ENCODE results near the gene FAM124A. TPM values are rescaled to one million over a fixed set of nuclear protein-coding genes. Genes with fewer than 3 reads are reported as not detected.

FAM124A gene, protein sequence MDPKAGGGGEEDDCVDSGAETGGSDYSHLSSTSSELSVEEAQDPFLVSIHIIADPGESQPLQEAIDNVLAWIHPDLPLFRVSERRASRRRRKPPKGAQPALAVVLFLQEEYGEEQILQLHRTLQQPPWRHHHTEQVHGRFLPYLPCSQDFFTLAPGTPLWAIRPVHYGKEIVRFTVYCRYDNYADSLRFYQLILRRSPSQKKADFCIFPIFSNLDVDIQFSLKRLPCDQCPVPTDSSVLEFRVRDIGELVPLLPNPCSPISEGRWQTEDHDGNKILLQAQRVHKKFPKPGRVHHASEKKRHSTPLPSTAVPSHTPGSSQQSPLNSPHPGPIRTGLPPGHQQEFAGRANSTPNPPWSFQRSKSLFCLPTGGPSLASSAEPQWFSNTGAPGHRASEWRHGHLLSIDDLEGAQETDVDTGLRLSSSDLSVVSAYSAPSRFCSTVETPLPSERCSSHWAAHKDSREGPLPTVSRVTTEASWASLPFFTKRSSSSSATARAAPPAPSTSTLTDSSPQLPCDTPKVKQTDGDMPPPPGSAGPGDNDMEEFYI
- total RNA-seq = 1.6 and 3.6 TPM in 2 replicates

DNA sequence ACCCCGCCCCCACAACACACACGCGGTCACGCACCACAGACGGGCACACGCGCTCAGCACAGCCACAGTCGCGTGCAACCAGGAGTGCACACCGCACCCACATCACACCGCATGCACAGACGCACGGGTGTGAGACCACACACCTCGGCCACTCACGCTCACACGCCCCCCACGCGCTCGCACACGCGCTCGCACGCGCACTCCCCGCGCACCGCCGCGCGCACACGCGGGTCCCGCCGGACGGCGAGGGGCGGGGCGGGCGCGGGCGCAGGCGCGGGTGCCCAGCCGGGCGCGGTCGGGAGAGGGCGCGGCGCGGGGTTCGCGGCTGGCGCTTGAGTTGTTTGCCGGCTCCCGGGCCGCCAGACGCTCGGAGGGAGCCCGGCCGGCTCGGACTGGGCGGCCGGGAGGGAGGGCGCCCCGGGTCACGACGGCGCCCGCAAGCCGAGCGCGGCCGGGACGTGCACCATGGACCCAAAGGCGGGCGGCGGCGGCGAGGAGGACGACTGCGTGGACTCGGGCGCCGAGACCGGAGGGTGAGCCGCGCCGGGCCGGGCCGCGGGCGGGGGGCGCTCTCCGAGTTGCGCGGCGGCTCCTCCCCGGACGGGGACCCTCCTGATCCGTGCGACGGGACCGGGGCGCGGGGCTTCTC lies at the start of gene FAM124A:
TSS of gene FAM124A (plus strand) at position 362 of the 649 bp plus-strand sequence. CDS start at position 466, 104 bp downstream.

Other genes starting within 250 kb of the FAM124A start
- gene C13orf42, start 111.1 kb upstream of the FAM124A start, total RNA-seq = not detected in 2 replicates
- gene SERPINE3, start 117.3 kb downstream of the FAM124A start, total RNA-seq = not detected in 2 replicates
- gene INTS6, start 230.6 kb downstream of the FAM124A start, total RNA-seq = 27.6 and 46.5 TPM in 2 replicates